Caco-2 (cell line): ENCODE data around the gene FOXF2. TPM values are rescaled to one million over a fixed set of nuclear protein-coding genes. Genes with fewer than 3 reads are reported as not detected.

Source experiments
- BruUV-seq: library from RNA; stranded (reverse); fragments of 400-500 nt; replicated peaks from 2 replicates; lab custom pipeline; 2021; lab: Mats Ljungman, UMichigan
- CTCF ChIA-PET: fragments of 300-600 bp; sonication (Branson Sonifier 250); formaldehyde crosslinking; loops from one replicate; lab custom pipeline; 2022; ENCODE audit warnings: antibody characterized with exemption; lab: Charles Lee
- POLR2A ChIA-PET: fragments of 300-600 bp; sonication (Branson Sonifier 250); formaldehyde crosslinking; loops from one replicate; lab custom pipeline; 2022; ENCODE audit warnings: antibody characterized with exemption; lab: Charles Lee
- DNase-seq, 2 experiments: peaks; one replicate each; pipeline versions ENCODE4 v3.0.0 to v3.0.0-alpha.2; 2020 to 2022
- H3K27me3 ChIP-seq: replicated peaks from 2 replicates; pipeline ENCODE4 v1.6.0; 2011; ENCODE audit warnings: low read length; ENCODE audit not compliant: control insufficient read depth, insufficient read depth
- H3K36me3 ChIP-seq: 2 replicates; pipeline ENCODE4 v1.5.1; 2011; ENCODE audit warnings: low read length; ENCODE audit not compliant: control insufficient read depth, insufficient read depth
- H3K4me1 ChIP-seq: fragments of 250-450 bp; sonication (Bioruptor Pico); 2 replicates; pipeline ENCODE4 v1.5.1; 2020; ENCODE audit warnings: mild to moderate bottlenecking
- H3K4me3 ChIP-seq: 2 replicates; pipeline ENCODE4 v1.5.1; 2011; ENCODE audit warnings: low read depth, mild to moderate bottlenecking, control low read depth, low read length
- H3K9me3 ChIP-seq: fragments of 250-450 bp; sonication (Bioruptor Pico); 2 replicates; pipeline ENCODE4 v1.5.1; 2020; ENCODE audit warnings: mild to moderate bottlenecking, moderate library complexity
- H3K27ac Mint-ChIP-seq: one replicate; pipeline ENCODE4 v1.8.0; 2022; ENCODE audit warnings: mixed read lengths; ENCODE audit not compliant: unreplicated experiment
- H3K27me3 Mint-ChIP-seq: one replicate; pipeline ENCODE4 v1.8.0; 2022; ENCODE audit warnings: mixed read lengths; ENCODE audit not compliant: insufficient read depth, unreplicated experiment
- H3K36me3 Mint-ChIP-seq: one replicate; pipeline ENCODE4 v1.8.0; 2022; ENCODE audit warnings: mild to moderate bottlenecking, mixed read lengths; ENCODE audit not compliant: insufficient read depth, unreplicated experiment
- H3K4me1 Mint-ChIP-seq: one replicate; pipeline ENCODE4 v1.8.0; 2022; ENCODE audit warnings: low read depth, mixed read lengths; ENCODE audit not compliant: unreplicated experiment
- H3K4me3 Mint-ChIP-seq: one replicate; pipeline ENCODE4 v1.8.0; 2022; ENCODE audit warnings: mild to moderate bottlenecking, moderate library complexity, mixed read lengths; ENCODE audit not compliant: unreplicated experiment
- H3K9me3 Mint-ChIP-seq: one replicate; pipeline ENCODE4 v1.8.0; 2022; ENCODE audit warnings: mixed read lengths; ENCODE audit not compliant: unreplicated experiment
- CTCF ChIP-seq, 2 experiments: fragments of 200-600 bp in 1 of 2; IDR thresholded peaks; 1 replicate in 1 of 2; 2 replicates in 1 of 2; pipeline versions ENCODE4 v1.5.1 to v1.8.0; 2011 to 2022; ENCODE audit warnings: antibody characterized with exemption in 1 of 2, control low read depth in 1 of 2, inconsistent platforms in 1 of 2, low read depth in 1 of 2, low read length in 1 of 2, mild to moderate bottlenecking in 1 of 2, moderate library complexity in 1 of 2; ENCODE audit not compliant: insufficient read depth in 1 of 2, severe bottlenecking in 1 of 2, unreplicated experiment in 1 of 2
- intact Hi-C: fragments of 100-400 bp; cut with micrococcal nuclease; formaldehyde crosslinking; loops from one replicate; pipeline ENCODE4 v1.10.0; 2022; ENCODE audit not compliant: unreplicated experiment
- total RNA-seq: library from RNA; stranded (reverse); gene quantifications from 2 replicates; pipeline ENCODE4 v1.2.3, GENCODE V29; 2022

Gene FOXF2
- total RNA-seq, 1 experiment from 2014 or later = 0.88 TPM

DNA sequence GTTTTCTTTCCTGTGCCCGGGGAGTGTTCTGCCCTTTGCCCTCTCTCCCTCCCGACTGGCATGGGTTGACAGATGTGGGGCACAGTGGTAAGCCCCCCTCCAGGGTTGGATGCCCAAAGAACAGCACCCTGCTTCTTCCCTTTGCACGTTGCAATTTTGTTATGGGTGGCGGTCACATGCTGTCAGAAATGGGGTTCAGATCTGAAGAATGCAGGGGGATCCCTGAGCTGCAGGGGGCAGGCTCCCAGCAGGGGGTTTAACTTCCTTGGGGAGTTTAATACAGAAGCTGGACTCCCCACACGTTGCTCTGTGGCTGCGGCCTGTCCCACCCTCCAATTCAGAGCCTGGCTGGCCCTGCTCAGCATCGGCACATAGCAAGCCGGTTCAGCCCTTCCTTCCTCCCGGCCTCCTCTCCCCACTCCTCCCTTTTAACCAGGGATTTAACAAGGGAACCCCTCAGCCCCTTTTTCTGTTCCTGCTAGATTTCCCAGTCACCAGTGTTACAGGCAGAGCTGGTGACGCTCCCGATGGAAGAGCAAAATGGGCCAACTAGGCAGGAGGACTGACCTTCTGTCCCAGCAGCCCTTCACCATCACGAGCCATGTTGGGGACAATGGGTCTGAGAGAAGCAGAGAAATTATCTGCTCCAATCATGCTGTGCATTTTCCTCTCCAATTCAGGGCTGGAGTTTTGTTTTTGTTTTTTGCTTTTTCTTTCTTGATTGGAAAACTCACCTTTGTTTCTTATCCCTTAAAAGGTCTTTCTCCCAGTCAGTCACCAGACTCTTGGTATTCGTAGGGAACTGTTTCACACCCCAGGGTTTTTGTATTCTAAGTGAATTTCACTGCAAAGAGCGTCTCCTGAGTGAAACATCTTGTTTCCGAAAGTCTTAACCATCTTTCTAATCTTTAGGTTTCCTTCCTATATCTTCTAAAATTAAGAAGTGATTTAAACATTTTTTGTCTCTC is 6.8 kb downstream of the FOXF2 start:
- CTCF ChIA-PET = interaction anchor here (0.7 to 1.8 kb wide), 6 partner anchors 10 to 1208 kb away, joined by 5 to 11 read pairs (median 6); no protein-coding TSS in a partner anchor

DNA sequence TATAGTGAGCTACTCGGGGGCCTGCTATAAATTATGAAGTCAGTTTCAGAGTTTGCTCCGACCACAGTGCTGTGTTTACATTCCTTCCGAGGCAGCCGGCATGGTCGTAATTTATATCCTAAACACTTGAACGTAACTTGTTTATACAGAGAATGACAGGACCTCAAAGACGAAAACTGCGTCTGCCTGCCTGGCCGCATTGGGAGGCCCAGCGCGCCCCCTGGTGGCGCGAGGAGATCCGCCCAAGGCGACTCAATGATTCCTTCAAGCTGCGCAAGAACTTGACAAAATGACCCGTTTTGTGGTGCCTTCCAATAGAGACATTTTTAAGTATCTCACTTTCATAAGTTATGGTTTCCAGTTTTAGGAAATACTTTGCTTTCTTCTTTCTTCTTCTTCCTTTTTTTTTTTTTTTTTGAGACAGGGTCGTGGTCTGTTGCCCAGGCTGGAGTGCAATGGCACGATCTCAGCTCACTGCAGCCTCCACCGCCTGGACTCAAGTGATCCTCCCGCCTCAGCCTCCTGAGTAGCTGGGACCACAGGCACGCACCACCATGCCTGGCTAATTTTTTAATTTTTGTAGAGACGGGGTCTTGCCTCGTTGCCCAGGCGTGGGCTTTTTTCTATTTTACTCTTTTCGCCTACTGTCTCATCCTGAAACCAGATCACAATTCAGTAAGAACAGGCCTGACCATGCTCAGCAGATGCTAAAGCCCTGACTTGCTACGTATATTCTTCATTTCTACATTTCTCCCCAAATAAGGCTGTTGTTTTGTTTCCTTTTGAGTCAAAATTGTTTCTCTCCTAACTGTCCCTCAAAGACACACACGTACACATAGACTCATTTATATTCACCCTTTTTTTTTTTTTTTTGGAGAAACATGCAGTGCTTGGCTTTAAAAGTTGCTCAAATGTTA is 7.8 kb downstream of the FOXF2 start:
- no TSS peak for BruUV-seq

More for the DNA sequence above, 6.8 kb downstream of the FOXF2 start:
- no peaks in the 10 kb centered on the region for H3K4me1 ChIP-seq
- no peak overlapping the region for H3K4me3 ChIP-seq
- H3K4me1 Mint-ChIP-seq = peaks cover 5% of the 10 kb centered on the region
- no peaks in the 10 kb centered on the region for H3K36me3 Mint-ChIP-seq
- no peaks in the 10 kb centered on the region for H3K36me3 ChIP-seq
- POLR2A ChIA-PET = no interaction called here
- H3K9me3 ChIP-seq = no peaks in the 10 kb centered on the region
- no peak for TF ChIP-seq CTCF (IDR thresholded peaks at IDR 0.05; ENCODE audit: insufficient read depth in 1 of 2, low read depth in 1 of 2, low read length in 1 of 2, severe bottlenecking in 1 of 2, unreplicated experiment in 1 of 2)
- no peak overlapping the region for H3K27ac Mint-ChIP-seq
- no peak for DNase-seq
- H3K27me3 ChIP-seq = no peaks in the 10 kb centered on the region
- BruUV-seq = no TSS peak
- H3K27me3 Mint-ChIP-seq = peaks cover 10% of the 10 kb centered on the region
- H3K9me3 Mint-ChIP-seq = no peaks in the 10 kb centered on the region
- no peak overlapping the region for H3K4me3 Mint-ChIP-seq
- intact Hi-C loops = loop anchor here (5.0 to 10.0 kb wide), 2 partner anchors 41 to 671 kb away; no protein-coding TSS in a partner anchor

More for the DNA sequence above, 7.8 kb downstream of the FOXF2 start:
- H3K27me3 ChIP-seq = no peaks in the 10 kb centered on the region
- intact Hi-C loops = loop anchor here (1.0 to 10.0 kb wide), 4 partner anchors 33 to 672 kb away; no protein-coding TSS in a partner anchor
- Mint-ChIP-seq H3K4me1 (peaks cover 5% of the 10 kb centered on the region), H3K27me3 (peaks cover 10% of the 10 kb centered on the region), H3K9me3 (no peaks in the 10 kb centered on the region), H3K4me3 (no peak overlapping the region), H3K36me3 (no peaks in the 10 kb centered on the region), H3K27ac (no peak overlapping the region)
- CTCF ChIA-PET = interaction anchor here (0.5 to 1.8 kb wide), 12 partner anchors 11 to 1208 kb away, joined by 3 to 11 read pairs (median 5); no protein-coding TSS in a partner anchor
- no peak overlapping the region for H3K4me3 ChIP-seq
- POLR2A ChIA-PET = no interaction called here
- no peaks in the 10 kb centered on the region for H3K4me1 ChIP-seq
- peak; percentile 63 to 79 for DNase-seq
- H3K36me3 ChIP-seq = no peaks in the 10 kb centered on the region
- peak; percentile 93 to 97 for TF ChIP-seq CTCF (IDR thresholded peaks at IDR 0.05; ENCODE audit: insufficient read depth in 1 of 2, low read depth in 1 of 2, low read length in 1 of 2, severe bottlenecking in 1 of 2, unreplicated experiment in 1 of 2)
- no peaks in the 10 kb centered on the region for H3K9me3 ChIP-seq
